Endothelial cell of umbilical vein (primary cell): ENCODE data around the gene MBD5. TPM values are rescaled to one million over a fixed set of nuclear protein-coding genes. Genes with fewer than 3 reads are reported as not detected.

Experiments used
- BruUV-seq: library from RNA; stranded (reverse); fragments of 400-500 nt; replicated peaks from 2 replicates; lab custom pipeline; 2021; lab: Mats Ljungman, UMichigan
- CTCF ChIA-PET: fragments of 300-600, 350-600 bp; sonication (Branson Sonifier 250); formaldehyde crosslinking; loops from one replicate; lab custom pipeline; 2021; ENCODE audit warnings: antibody characterized with exemption, inconsistent platforms; lab: Charles Lee
- POLR2A ChIA-PET: fragments of 300-600, 350-600 bp; sonication (Branson Sonifier 250); formaldehyde crosslinking; loops from one replicate; lab custom pipeline; 2021; ENCODE audit warnings: antibody characterized with exemption, inconsistent platforms; lab: Charles Lee
- DNase-seq: peaks from one replicate; pipeline ENCODE4 v3.0.0-alpha.2; 2011; ENCODE audit warnings: low read depth, low spot score
- FAIRE-seq: peaks from 2 replicates; lab custom pipeline; 2011; peaks lifted over from hg19 to GRCh38; lab: Jason Lieb, UNC
- H2AFZ ChIP-seq: 2 replicates; pipeline ENCODE4 v1.6.0; 2012; ENCODE audit warnings: low read depth, low read length, control low read depth, inconsistent platforms
- H3K27ac ChIP-seq: 2 replicates; pipeline ENCODE4 v1.5.1; 2011; ENCODE audit warnings: low read depth, mild to moderate bottlenecking, control low read depth, low read length, moderate library complexity; ENCODE audit not compliant: insufficient read depth
- H3K27me3 ChIP-seq, 2 experiments: 2 replicates each; pipeline versions ENCODE4 v1.6.0 to v1.6.1; 2011; ENCODE audit warnings: low read length in 2 of 2, mixed read lengths in 1 of 2; ENCODE audit not compliant: control insufficient read depth in 2 of 2, insufficient read depth in 2 of 2
- H3K36me3 ChIP-seq, 2 experiments: 2 replicates in 1 of 2; 3 replicates in 1 of 2; pipeline ENCODE4 v1.5.1; 2011; ENCODE audit warnings: low read length in 2 of 2, mild to moderate bottlenecking in 1 of 2, moderate library complexity in 1 of 2; ENCODE audit not compliant: control insufficient read depth in 2 of 2, insufficient read depth in 2 of 2; ENCODE audit errors: extremely low read depth in 1 of 2
- H3K4me1 ChIP-seq: 3 replicates; pipeline ENCODE4 v1.5.1; 2011; ENCODE audit warnings: mild to moderate bottlenecking, low read length; ENCODE audit not compliant: control insufficient read depth, insufficient read depth; ENCODE audit errors: extremely low read depth
- H3K4me2 ChIP-seq: 2 replicates; pipeline ENCODE4 v1.6.1; 2011; ENCODE audit warnings: low read length, control low read depth, mixed read lengths; ENCODE audit not compliant: insufficient read depth
- H3K4me3 ChIP-seq, 3 experiments: fragments of 200-600 bp in 1 of 3; sonication (generic), shearing (Covaris generic) in 1 of 3; replicated peaks in 1 of 3; 2 replicates each; pipeline ENCODE4 v1.5.1; 2011 to 2016; ENCODE audit warnings: control low read depth in 3 of 3, low read length in 3 of 3, mild to moderate bottlenecking in 2 of 3, inconsistent platforms in 1 of 3, low read depth in 1 of 3, moderate library complexity in 1 of 3; ENCODE audit not compliant: insufficient read depth in 1 of 3
- H3K79me2 ChIP-seq: 2 replicates; pipeline ENCODE4 v1.6.0; 2012; ENCODE audit warnings: low read length, inconsistent platforms; ENCODE audit not compliant: control insufficient read depth, insufficient read depth
- H3K9ac ChIP-seq: replicated peaks from 2 replicates; pipeline ENCODE3; 2011; ENCODE audit warnings: low read length, control low read depth; ENCODE audit not compliant: insufficient read depth; ENCODE audit errors: extremely low read depth
- H3K9me1 ChIP-seq: replicated peaks from 3 replicates; pipeline ENCODE4 v1.6.0; 2011; ENCODE audit warnings: mild to moderate bottlenecking, low read length; ENCODE audit not compliant: control insufficient read depth, insufficient read depth; ENCODE audit errors: extremely low read depth
- H3K9me3 ChIP-seq: replicated peaks from 2 replicates; pipeline ENCODE4 v1.5.1; 2012; ENCODE audit warnings: low read length, inconsistent platforms; ENCODE audit not compliant: control insufficient read depth, insufficient read depth
- H4K20me1 ChIP-seq: replicated peaks from 2 replicates; pipeline ENCODE3; 2011; ENCODE audit warnings: mild to moderate bottlenecking, low read length; ENCODE audit not compliant: control insufficient read depth, insufficient read depth; ENCODE audit errors: extremely low read depth
- CTCF ChIP-seq, 2 donors: IDR thresholded peaks; 1 replicate in 1 of 2; 2 replicates in 1 of 2; pipeline ENCODE4 v1.5.1; 2011; ENCODE audit warnings: low read length in 2 of 2, mild to moderate bottlenecking in 2 of 2, moderate library complexity in 2 of 2, control low read depth in 1 of 2, inconsistent platforms in 1 of 2, low read depth in 1 of 2; ENCODE audit not compliant: insufficient read depth in 1 of 2; ENCODE audit errors: extremely low read depth in 1 of 2
- EZH2 ChIP-seq: IDR thresholded peaks from 2 replicates; pipeline ENCODE4 v1.6.1; 2012; ENCODE audit warnings: borderline replicate concordance, low read depth, mild to moderate bottlenecking, moderate library complexity, low read length, inconsistent platforms; ENCODE audit not compliant: severe bottlenecking
- FOS ChIP-seq: IDR thresholded peaks from 2 replicates; pipeline ENCODE4 v1.6.1; 2011; ENCODE audit warnings: mild to moderate bottlenecking, low read length, moderate library complexity, borderline replicate concordance; ENCODE audit not compliant: insufficient read depth
- GATA2 ChIP-seq: IDR thresholded peaks from 2 replicates; pipeline ENCODE4 v1.7.0; 2011; ENCODE audit warnings: low read depth, mild to moderate bottlenecking, moderate library complexity, mixed read lengths, low read length; ENCODE audit not compliant: insufficient read length, insufficient read depth
- JUN ChIP-seq: IDR thresholded peaks from 2 replicates; pipeline ENCODE4 v1.6.1; 2011; ENCODE audit warnings: borderline replicate concordance, low read depth; ENCODE audit not compliant: insufficient read length, insufficient read depth
- MAX ChIP-seq: IDR thresholded peaks from 2 replicates; pipeline ENCODE4 v1.6.1; 2011; ENCODE audit not compliant: insufficient read depth, insufficient read length
- MYC ChIP-seq: IDR thresholded peaks from one replicate; pipeline ENCODE4 v1.6.1; 2011; ENCODE audit warnings: mild to moderate bottlenecking, low read depth, low read length
- POLR2A ChIP-seq: IDR thresholded peaks from 2 replicates; pipeline ENCODE4 v1.6.1; 2012; ENCODE audit warnings: low read depth, mild to moderate bottlenecking, control low read depth, low read length
- POLR2AphosphoS5 ChIP-seq: IDR thresholded peaks from 2 replicates; pipeline ENCODE4 v1.6.1; 2012; ENCODE audit warnings: low read depth, mild to moderate bottlenecking, control low read depth, low read length, moderate library complexity; ENCODE audit not compliant: insufficient read depth
- dilution Hi-C: fragments of 300-500 bp; cut with MboI; formaldehyde crosslinking; loops from one replicate; pipeline ENCODE4 v1.15.0; 2019; ENCODE audit warnings: low sequenced_read_pairs; ENCODE audit not compliant: extremely low pct_ligation_motif_present
- intact Hi-C: fragments of 100-400 bp; cut with micrococcal nuclease; formaldehyde crosslinking; loops from one replicate; pipeline ENCODE4 v1.10.0; 2022
- polyA plus RNA-seq, 4 experiments: library from polyadenylated mRNA; depleted of rRNA in 3 of 4; stranded (reverse) in 3 of 4; unstranded in 1 of 4; fragments of >200 nt; gene quantifications; 2 replicates each; pipeline versions ENCODE4 v1.2.1 to v1.2.3, GENCODE V29; 2011 to 2012; ENCODE audit warnings: missing spikeins in 1 of 4
- total RNA-seq: library from RNA; stranded (reverse); gene quantifications from 2 replicates; pipeline ENCODE4 v1.2.3, GENCODE V29; 2021

MBD5 gene
- total and polyA plus RNA-seq, 2 donors (not counting 3 experiments of a cell fraction or from before 2014, with no cell fraction given): 11.3 to 37.0 TPM

- no peak overlapping the region for H2AFZ ChIP-seq
These were observed 534.9 kb downstream of the MBD5 start for GRCh38 chr2:148555622-148556294.

More at GRCh38 chr2:148555622-148556294, 534.9 kb downstream of the MBD5 start:
- no peaks in the 10 kb centered on the region for H3K9me3 ChIP-seq
- ChIA-PET CTCF (no interaction called here), POLR2A (no interaction called here)
- H3K27me3 ChIP-seq: peaks cover 2% of the 10 kb centered on the region in 2 experiments
- BruUV-seq: no TSS peak
- intact Hi-C loops: no loop called here
- TF ChIP-seq FOS: no peak
- TF ChIP-seq MYC: no peak
- TF ChIP-seq MAX: no peak
- no peak for TF ChIP-seq POLR2AphosphoS5
- no peak for TF ChIP-seq CTCF (IDR thresholded peaks at IDR 0.05; ENCODE audit: extremely low read depth in 1 of 2, insufficient read depth in 1 of 2, low read depth in 1 of 2, low read length in 2 of 2)
- TF ChIP-seq JUN: no peak
- no peak for TF ChIP-seq POLR2A
- no peak for TF ChIP-seq GATA2
- no peak for TF ChIP-seq EZH2
- FAIRE-seq (no peak), DNase-seq (no peak)
- no peaks in the 10 kb centered on the region for H3K9me1 ChIP-seq
- H3K4me2 ChIP-seq: no peak overlapping the region
- H4K20me1 ChIP-seq: no peaks in the 10 kb centered on the region
- H3K79me2 ChIP-seq: no peaks in the 10 kb centered on the region
- H3K9ac ChIP-seq: no peak overlapping the region
- no peaks in the 10 kb centered on the region for H3K4me1 ChIP-seq
- dilution Hi-C loops: no loop called here
- H3K4me3 ChIP-seq: no peak overlapping the region
- H3K36me3 ChIP-seq: no peaks in the 10 kb centered on the region
- H3K27ac ChIP-seq: no peak overlapping the region
